PC-3 (cell line): ENCODE data around the gene INPPL1. TPM values are rescaled to one million over a fixed set of nuclear protein-coding genes. Genes with fewer than 3 reads are reported as not detected.
"Not testable (repeated sequence)": the region's sequence is repeated elsewhere in the genome, so short reads cannot be mapped to it uniquely, and the experiment has no call there.

Experiments
- ATAC-seq: fragments of 200-7000 bp; cut with Tn5 transposase; 2 replicates; pipeline ENCODE4 v1.9.1; 2020; ENCODE audit warnings: mild to moderate bottlenecking, moderate library complexity
- BruUV-seq: library from RNA; stranded (reverse); fragments of 400-500 nt; replicated peaks from 2 replicates; lab custom pipeline; 2021; lab: Mats Ljungman, UMichigan
- CTCF ChIA-PET: fragments of 300-600 bp; sonication (Branson Sonifier 250); formaldehyde crosslinking; loops from one replicate; lab custom pipeline; 2022; ENCODE audit warnings: antibody characterized with exemption; lab: Charles Lee
- POLR2A ChIA-PET: fragments of 300-600 bp; sonication (Branson Sonifier 250); formaldehyde crosslinking; loops from one replicate; lab custom pipeline; 2022; ENCODE audit warnings: antibody characterized with exemption; ENCODE audit not compliant: unreplicated experiment; lab: Charles Lee
- DNase-seq: peaks from one replicate; pipeline ENCODE4 v3.0.0-alpha.2; 2015
- H2AFZ ChIP-seq: fragments of 300-600 bp; sonication (generic); 2 replicates; pipeline ENCODE4 v1.6.0; 2016; ENCODE audit warnings: antibody characterized with exemption, low read length
- H3F3A ChIP-seq: fragments of 300-600 bp; sonication (generic); one replicate; pipeline ENCODE4 v1.6.0; 2017; ENCODE audit warnings: antibody characterized with exemption, low read length, control low read depth, mild to moderate bottlenecking; ENCODE audit not compliant: unreplicated experiment
- H3K27ac ChIP-seq: fragments of 300-600 bp; sonication (generic); 2 replicates; pipeline ENCODE4 v1.5.1; 2016; ENCODE audit warnings: mild to moderate bottlenecking, low read length
- H3K27me3 ChIP-seq: fragments of 300-600 bp; sonication (generic); 2 replicates; pipeline ENCODE4 v1.6.1; 2016; ENCODE audit warnings: low read length, mixed read lengths
- H3K36me3 ChIP-seq: fragments of 300-600 bp; sonication (generic); 2 replicates; pipeline ENCODE4 v1.6.1; 2016; ENCODE audit warnings: low read depth, mixed run types, low read length, mixed read lengths
- H3K4me1 ChIP-seq: fragments of 300-600 bp; sonication (generic); 2 replicates; pipeline ENCODE4 v1.5.1; 2016; ENCODE audit warnings: low read length; ENCODE audit not compliant: insufficient read depth
- H3K4me2 ChIP-seq: fragments of 300-600 bp; sonication (generic); 2 replicates; pipeline ENCODE4 v1.6.0; 2016; ENCODE audit warnings: low read length
- H3K4me3 ChIP-seq: fragments of 300-600 bp; sonication (generic); 2 replicates; pipeline ENCODE4 v1.5.1; 2016; ENCODE audit warnings: mild to moderate bottlenecking, low read length, mixed read lengths
- H3K79me2 ChIP-seq: fragments of 300-600 bp; sonication (generic); 2 replicates; pipeline ENCODE4 v1.6.1; 2017; ENCODE audit warnings: low read length, mixed read lengths
- H3K9ac ChIP-seq: fragments of 300-600 bp; sonication (generic); 2 replicates; pipeline ENCODE4 v1.6.0; 2016; ENCODE audit warnings: mild to moderate bottlenecking, low read length
- H3K9me2 ChIP-seq: fragments of 300-600 bp; sonication (generic); replicated peaks from 2 replicates; pipeline ENCODE4 v1.6.1; 2016; ENCODE audit warnings: mixed run types, low read length, mixed read lengths
- H3K9me3 ChIP-seq: fragments of 300-600 bp; sonication (generic); 2 replicates; pipeline ENCODE4 v1.6.1; 2016; ENCODE audit warnings: low read length, mixed read lengths
- H4K20me1 ChIP-seq: fragments of 300-600 bp; sonication (generic); 2 replicates; pipeline ENCODE4 v1.6.1; 2016; ENCODE audit warnings: low read length, mixed read lengths
- CTCF ChIP-seq: fragments of 300-600 bp; sonication (generic); conservative IDR thresholded peaks from 2 replicates; pipeline ENCODE4 v1.5.1; 2017; ENCODE audit warnings: antibody characterized with exemption, low read depth, mild to moderate bottlenecking, low read length
- EZH2 ChIP-seq: fragments of 300-600 bp; sonication (generic); IDR thresholded peaks from one replicate; pipeline ENCODE4 v1.6.1; 2017; ENCODE audit warnings: antibody characterized with exemption, mild to moderate bottlenecking, low read length; ENCODE audit not compliant: unreplicated experiment
- EZH2phosphoT487 ChIP-seq: fragments of 300-600 bp; sonication (generic); IDR thresholded peaks from 2 replicates; pipeline ENCODE4 v1.6.1; 2018; ENCODE audit warnings: mild to moderate bottlenecking, antibody characterized with exemption, low read length, borderline replicate concordance
- intact Hi-C: fragments of 100-400 bp; cut with micrococcal nuclease; formaldehyde crosslinking; loops from 2 replicates; pipeline ENCODE4 v1.9.0; 2023
- total RNA-seq: library from RNA; depleted of rRNA; stranded (reverse); fragments of >200 nt; gene quantifications from 2 replicates; pipeline ENCODE4 v1.2.3, GENCODE V29; 2014

Gene INPPL1
- total RNA-seq, 1 experiment from 2014 or later, result 100 TPM

- DNase-seq (peak; percentile 31), ATAC-seq (no peak)
- POLR2A ChIA-PET, result interaction anchor here (0.6 kb wide), 1 partner anchor 57 kb away, joined by 8 read pairs; no protein-coding TSS in a partner anchor
- H3F3A ChIP-seq, result no peaks in the 10 kb centered on the region
- peaks cover 5% of the 10 kb centered on the region; the same call in 1 of the 2 replicates for H3K4me1 ChIP-seq
- no peak overlapping the region for H3K4me2 ChIP-seq
- H3K79me2 ChIP-seq, result no peaks in the 10 kb centered on the region
- H3K4me3 ChIP-seq, result no peak overlapping the region
- CTCF ChIA-PET, result no interaction called here
- 0 out of 2 replicates have a peak, but pooled peaks cover 3% of the 10 kb centered on the region for H3K27me3 ChIP-seq
- no peak for TF ChIP-seq CTCF
- TF ChIP-seq EZH2phosphoT487, result no peak
- TF ChIP-seq EZH2, result no peak
- H4K20me1 ChIP-seq, result no peaks in the 10 kb centered on the region
- no peak overlapping the region; the same call in 1 of the 2 replicates for H2AFZ ChIP-seq
- no peaks in the 10 kb centered on the region for H3K9me3 ChIP-seq
- no peak overlapping the region for H3K9ac ChIP-seq
- intact Hi-C loops, result no loop called here
- no peaks in the 10 kb centered on the region for H3K9me2 ChIP-seq
- BruUV-seq, result no TSS peak
- H3K27ac ChIP-seq, result no peak overlapping the region
- H3K36me3 ChIP-seq, result no peaks in the 10 kb centered on the region
Measured at GRCh38 chr11:72179049-72179803, 45.3 kb upstream of the INPPL1 start.

- no TSS peak for BruUV-seq
- Histone ChIP-seq H3F3A (no peaks in the 10 kb centered on the region), H3K4me2 (no peak overlapping the region), H3K27ac (no peak overlapping the region), H3K9ac (no peak overlapping the region), H3K9me2 (no peaks in the 10 kb centered on the region), H3K79me2 (no peaks in the 10 kb centered on the region), H3K4me3 (no peak overlapping the region), H4K20me1 (no peaks in the 10 kb centered on the region), H2AFZ (no peak overlapping the region), H3K9me3 (no peaks in the 10 kb centered on the region), H3K4me1 (0 out of 2 replicates have a peak, but pooled peaks cover 4% of the 10 kb centered on the region), H3K27me3 (0 out of 2 replicates have a peak, but pooled peaks cover 3% of the 10 kb centered on the region), H3K36me3 (no peaks in the 10 kb centered on the region)
- POLR2A ChIA-PET, result interaction anchor here (0.6 kb wide), 1 partner anchor 58 kb away, joined by 8 read pairs; no protein-coding TSS in a partner anchor
- CTCF ChIA-PET, result no interaction called here
- TF ChIP-seq EZH2, result no peak
- intact Hi-C loops, result loop anchor here (5.0 kb wide), 1 partner anchor 78 kb away; the partner anchor contains the start of gene LAMTOR1
- no peak for DNase-seq
- no peak for ATAC-seq
Measured at GRCh38 chr11:72179804-72180396, 44.7 kb upstream of the INPPL1 start.

- H3K9me2 ChIP-seq, ATAC-seq, H3K27me3 ChIP-seq, H3K36me3 ChIP-seq, H4K20me1 ChIP-seq, H3K27ac ChIP-seq, H3K4me2 ChIP-seq, H3K4me3 ChIP-seq, H3K9me3 ChIP-seq, BruUV-seq, H3K79me2 ChIP-seq, H2AFZ ChIP-seq, H3K9ac ChIP-seq, DNase-seq, H3F3A ChIP-seq, H3K4me1 ChIP-seq, POLR2A ChIA-PET: not testable (repeated sequence)
- intact Hi-C loops, result loop anchor here (5.0 kb wide), 1 partner anchor 79 kb away; the partner anchor contains the start of gene LAMTOR1
- CTCF ChIA-PET, result interaction anchor here (0.6 kb wide), 1 partner anchor 39 kb away, joined by 3 read pairs; no protein-coding TSS in a partner anchor
Measured at GRCh38 chr11:72180892-72181552, 43.5 kb upstream of the INPPL1 start.

- H3K27me3 ChIP-seq, H3K4me2 ChIP-seq, H3F3A ChIP-seq, BruUV-seq, H3K9me2 ChIP-seq, H3K9ac ChIP-seq, H3K79me2 ChIP-seq, H4K20me1 ChIP-seq, H3K4me1 ChIP-seq, ATAC-seq, H2AFZ ChIP-seq, CTCF ChIA-PET, H3K4me3 ChIP-seq, H3K9me3 ChIP-seq, H3K27ac ChIP-seq, H3K36me3 ChIP-seq: not testable (repeated sequence)
- POLR2A ChIA-PET, result interaction anchor here (0.6 kb wide), 1 partner anchor 9 kb away, joined by 3 read pairs; no protein-coding TSS in a partner anchor
- DNase-seq, result peak; percentile 17
- intact Hi-C loops, result loop anchor here (5.0 kb wide), 1 partner anchor 79 kb away; the partner anchor contains the start of gene LAMTOR1
Measured at GRCh38 chr11:72181553-72181958, 43.0 kb upstream of the INPPL1 start.
